HepG2 (cell line): ENCODE results near the gene MAPK10. TPM values are rescaled to one million over a fixed set of nuclear protein-coding genes. Genes with fewer than 3 reads are reported as not detected.

Experiments
- ATAC-seq: fragments of 200-7000 bp; cut with Tn5 transposase; 3 replicates; pipeline ENCODE4 v1.9.1; 2020; ENCODE audit warnings: mild to moderate bottlenecking, moderate library complexity
- BruUV-seq: library from RNA; stranded (reverse); fragments of 400-500 nt; replicated peaks from 2 replicates; lab custom pipeline; 2021; lab: Mats Ljungman, UMichigan
- CTCF ChIA-PET: fragments of 300-600 bp; formaldehyde crosslinking; extraction: SDS; loops from one replicate; lab custom pipeline; 2021; ENCODE audit warnings: low total read pairs, inconsistent platforms, low intra/inter-chr PET ratio; lab: Yijun Ruan, JAX
- POLR2A ChIA-PET: fragments of 350-600 bp; sonication (Branson Sonifier 250); formaldehyde crosslinking; loops from one replicate; lab custom pipeline; 2020; ENCODE audit warnings: antibody characterized with exemption, inconsistent platforms; lab: Yijun Ruan, JAX
- DNase-seq: peaks from one replicate; pipeline ENCODE4 v3.0.0-alpha.2; 2015; ENCODE audit warnings: low spot score
- FAIRE-seq: peaks from 3 replicates; lab custom pipeline; 2011; peaks lifted over from hg19 to GRCh38; lab: Jason Lieb, UNC
- H2AFZ ChIP-seq: one replicate; pipeline ENCODE4 v1.6.1; 2011; ENCODE audit warnings: low read length, inconsistent platforms
- H3K27ac ChIP-seq: fragments of 300-600 bp; 3 replicates; pipeline ENCODE4 v1.8.0; 2011; ENCODE audit warnings: mixed run types, mild to moderate bottlenecking, mixed read lengths, low read length, inconsistent platforms; ENCODE audit not compliant: insufficient read depth; ENCODE audit errors: extremely low read length
- H3K27me3 ChIP-seq, 2 experiments: fragments of 200-600 bp in 1 of 2; 2 replicates in 1 of 2; 3 replicates in 1 of 2; pipeline versions ENCODE4 v1.6.0 to v1.8.0; 2011; ENCODE audit warnings: low read length in 2 of 2, mild to moderate bottlenecking in 2 of 2, moderate library complexity in 2 of 2, inconsistent platforms in 1 of 2; ENCODE audit not compliant: insufficient read depth in 2 of 2, control insufficient read depth in 1 of 2
- H3K36me3 ChIP-seq, 2 experiments: fragments of 200-600 bp in 1 of 2; replicated peaks in 1 of 2; 2 replicates in 1 of 2; 3 replicates in 1 of 2; pipeline versions ENCODE4 v1.5.1 to v1.8.0; 2011; ENCODE audit warnings: low read length in 2 of 2, inconsistent platforms in 1 of 2; ENCODE audit not compliant: insufficient read depth in 2 of 2, control insufficient read depth in 1 of 2
- H3K4me1 ChIP-seq: 2 replicates; pipeline ENCODE4 v1.5.1; 2012; ENCODE audit warnings: low read length, inconsistent platforms; ENCODE audit not compliant: insufficient read depth
- H3K4me2 ChIP-seq: 2 replicates; pipeline ENCODE4 v1.6.0; 2011; ENCODE audit warnings: low read depth, low read length, inconsistent platforms
- H3K4me3 ChIP-seq, 3 experiments: fragments of 200-600 bp in 1 of 3; sonication (generic), shearing (Covaris generic) in 1 of 3; replicated peaks in 1 of 3; 2 replicates each; pipeline ENCODE4 v1.5.1; 2011 to 2016; ENCODE audit warnings: low read length in 3 of 3, inconsistent platforms in 2 of 3, low read depth in 2 of 3, mild to moderate bottlenecking in 2 of 3, control low read depth in 1 of 3, mixed read lengths in 1 of 3; ENCODE audit not compliant: insufficient read depth in 1 of 3
- H3K79me2 ChIP-seq: one replicate; pipeline ENCODE4 v1.6.1; 2011; ENCODE audit warnings: low read length, inconsistent platforms; ENCODE audit not compliant: insufficient read depth
- H3K9ac ChIP-seq: 2 replicates; pipeline ENCODE4 v1.6.0; 2011; ENCODE audit warnings: mild to moderate bottlenecking, low read depth, low read length, inconsistent platforms; ENCODE audit not compliant: insufficient read depth
- H3K9me3 ChIP-seq: 2 replicates; pipeline ENCODE4 v1.5.1; 2012; ENCODE audit warnings: mild to moderate bottlenecking, low read length
- H4K20me1 ChIP-seq: 2 replicates; pipeline ENCODE4 v1.6.0; 2011; ENCODE audit warnings: inconsistent platforms, mild to moderate bottlenecking, low read length, moderate library complexity; ENCODE audit not compliant: insufficient read depth
- CC2D1A ChIP-seq: sonication (generic); formaldehyde crosslinking; IDR thresholded peaks from 2 replicates; pipeline ENCODE4 v1.8.1; 2023; ENCODE audit warnings: mild to moderate bottlenecking, missing genetic modification reagents
- GPN1 ChIP-seq: sonication (generic); formaldehyde crosslinking; IDR thresholded peaks from 2 replicates; pipeline ENCODE4 v1.5.1; 2020; ENCODE audit warnings: missing genetic modification reagents, borderline replicate concordance
- HIVEP1 ChIP-seq: sonication (generic); formaldehyde crosslinking; IDR thresholded peaks from 2 replicates; pipeline ENCODE4 v1.4.0; 2020; ENCODE audit warnings: mild to moderate bottlenecking, missing genetic modification reagents
- ZFAT ChIP-seq: sonication (generic); formaldehyde crosslinking; conservative IDR thresholded peaks from 2 replicates; pipeline ENCODE4 v1.8.1; 2023; ENCODE audit warnings: missing genetic modification reagents, inconsistent platforms
- ZMYM4 ChIP-seq: sonication (generic); formaldehyde crosslinking; IDR thresholded peaks from 2 replicates; pipeline ENCODE4 v1.8.1; 2023; ENCODE audit warnings: mild to moderate bottlenecking, missing genetic modification reagents
- ZNF562 ChIP-seq: sonication (generic); formaldehyde crosslinking; IDR thresholded peaks from 2 replicates; pipeline ENCODE4 v1.8.0; 2022; ENCODE audit warnings: missing genetic modification reagents, borderline replicate concordance
- ZNF577 ChIP-seq: sonication (generic); formaldehyde crosslinking; IDR thresholded peaks from 2 replicates; pipeline ENCODE4 v1.4.0; 2020; ENCODE audit warnings: mild to moderate bottlenecking, low read depth, missing genetic modification reagents, borderline replicate concordance
- ZNF629 ChIP-seq: sonication (generic); formaldehyde crosslinking; conservative IDR thresholded peaks from 2 replicates; pipeline ENCODE4 v1.5.0; 2020; ENCODE audit warnings: missing genetic modification reagents
- ZNF776 ChIP-seq: sonication (generic); formaldehyde crosslinking; IDR thresholded peaks from 2 replicates; pipeline ENCODE4 v1.4.0; 2020; ENCODE audit warnings: mild to moderate bottlenecking, missing genetic modification reagents
- ZNF792 ChIP-seq: IDR thresholded peaks from 2 replicates; pipeline ENCODE4 v1.6.1; 2016
- ZSCAN30 ChIP-seq: sonication (generic); formaldehyde crosslinking; IDR thresholded peaks from 2 replicates; pipeline ENCODE4 v1.5.0; 2020; ENCODE audit warnings: mild to moderate bottlenecking, missing genetic modification reagents
- ZSCAN31 ChIP-seq: sonication (generic); formaldehyde crosslinking; IDR thresholded peaks from 2 replicates; pipeline ENCODE4 v1.5.0; 2020; ENCODE audit warnings: low read depth, mild to moderate bottlenecking, missing genetic modification reagents
- WGBS: methylation state at CpG from one replicate; pipeline ENCODE4 v1.1.6; 2017; ENCODE audit warnings: low lambda C conversion rate; 5-methylcytosine and 5-hydroxymethylcytosine counted together
- in situ Hi-C: cut with HindIII; loops from 2 replicates; pipeline ENCODE4 v1.10.0; 2017; ENCODE audit warnings: low pct_unique_long_range_greater_than_20kb; ENCODE audit not compliant: extremely low pct_ligation_motif_present
- intact Hi-C: fragments of 100-400 bp; cut with micrococcal nuclease; formaldehyde crosslinking; loops from one replicate; pipeline ENCODE4 v1.10.0; 2022; ENCODE audit not compliant: unreplicated experiment
- polyA plus RNA-seq, 8 experiments: library from polyadenylated mRNA; depleted of rRNA in 3 of 8; stranded (reverse) in 7 of 8; unstranded in 1 of 8; fragments of >200 nt; fragmentation: Illumina TruSeq in 4 of 8; extraction: Trizol in 4 of 8; gene quantifications; 2 replicates each; pipeline versions ENCODE4 v1.2.1 to v1.2.3, GENCODE V29; 2011 to 2016; ENCODE audit warnings: low read depth in 4 of 8, missing spikeins in 1 of 8, mixed read lengths in 1 of 8; ENCODE audit not compliant: insufficient read depth in 1 of 8
- total RNA-seq, 5 experiments: library from RNA; depleted of rRNA; stranded (reverse); fragments of >200 nt; fragmentation: Illumina TruSeq; extraction: Trizol; gene quantifications; 2 replicates each; pipeline ENCODE4 v1.2.3, GENCODE V29; 2016; ENCODE audit warnings: low read depth in 1 of 5

Gene MAPK10
- total and polyA plus RNA-seq, 2 of the 13 experiments (the other 11 are each of a cell fraction or from before 2014, with no cell fraction given) = not detected

DNA sequence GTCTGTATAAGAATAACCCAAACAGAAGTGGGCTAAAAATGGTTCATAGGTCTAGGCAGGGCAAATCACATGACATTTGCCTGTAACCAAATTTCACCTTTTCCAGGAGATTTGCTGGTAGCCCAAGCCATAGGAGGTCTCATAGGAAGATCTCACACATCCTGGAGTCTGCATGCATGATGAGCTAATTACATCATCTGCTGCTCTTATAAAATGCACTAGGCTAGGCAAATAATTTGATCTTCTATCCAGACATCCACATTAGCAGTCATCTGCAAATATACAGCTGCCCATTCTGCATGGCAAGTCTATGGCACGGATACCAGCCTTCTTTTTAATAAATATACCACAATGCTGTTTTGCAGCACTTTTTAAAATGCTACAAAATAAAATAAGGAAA lies 87.2 kb downstream of the MAPK10 start:
- ATAC-seq (no peak), FAIRE-seq (no peak), DNase-seq (no peak)
- no peaks in the 10 kb centered on the region for H4K20me1 ChIP-seq
- CTCF ChIA-PET = no interaction called here
- no TSS peak for BruUV-seq
- no peak overlapping the region for H3K27ac ChIP-seq
- no peak overlapping the region for H2AFZ ChIP-seq
- no peak overlapping the region for H3K4me3 ChIP-seq
- H3K27me3 ChIP-seq = no peaks in the 10 kb centered on the region
- no peaks in the 10 kb centered on the region for H3K79me2 ChIP-seq
- in situ Hi-C loops = no loop called here
- H3K9me3 ChIP-seq = no peaks in the 10 kb centered on the region
- H3K4me2 ChIP-seq = no peak overlapping the region
- WGBS = 0% methylated on average over 1 of the region's 1 CpG
- POLR2A ChIA-PET = no interaction called here
- no peak overlapping the region for H3K9ac ChIP-seq
- TF ChIP-seq ZNF562 (CRISPR knock-in tag) = no peak
- TF ChIP-seq, all 625 proteins: peak for 0
- intact Hi-C loops = no loop called here
- Histone ChIP-seq H3K36me3 (no peaks in the 10 kb centered on the region), H3K4me1 (no peaks in the 10 kb centered on the region)

DNA sequence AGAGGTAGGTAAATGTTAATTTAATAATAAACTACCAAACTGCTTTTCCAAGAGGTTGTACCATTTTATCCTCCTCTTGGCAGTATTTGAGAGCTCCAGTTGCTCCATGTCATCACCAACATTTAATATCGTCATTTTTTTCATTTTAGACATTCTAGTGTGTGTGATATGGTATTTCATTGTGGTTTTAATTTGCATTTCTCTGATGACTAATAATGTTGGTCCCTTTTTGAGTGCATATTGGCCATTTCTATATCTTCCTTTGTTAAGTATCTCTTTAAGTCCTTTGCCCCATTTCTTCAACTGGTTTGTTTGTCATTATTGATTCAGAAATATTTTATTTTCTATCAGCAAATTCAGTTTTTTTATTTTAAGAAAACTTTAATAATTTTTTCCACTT lies 88.8 kb downstream of the MAPK10 start:
- intact Hi-C loops = no loop called here
- Histone ChIP-seq H3K4me1 (no peaks in the 10 kb centered on the region), H3K4me3 (no peak overlapping the region), H3K27ac (no peak overlapping the region), H4K20me1 (no peaks in the 10 kb centered on the region), H3K9ac (no peak overlapping the region), H3K27me3 (no peaks in the 10 kb centered on the region), H3K4me2 (no peak overlapping the region), H3K36me3 (no peaks in the 10 kb centered on the region), H3K9me3 (no peaks in the 10 kb centered on the region), H2AFZ (no peak overlapping the region), H3K79me2 (no peaks in the 10 kb centered on the region)
- WGBS = 0% methylated on average over 1 of the region's 1 CpG
- ChIA-PET CTCF (no interaction called here), POLR2A (no interaction called here)
- in situ Hi-C loops = no loop called here
- no TSS peak for BruUV-seq
- no peak for TF ChIP-seq ZMYM4 (CRISPR knock-in tag)
- DNase-seq (no peak), ATAC-seq (no peak), FAIRE-seq (no peak)

DNA sequence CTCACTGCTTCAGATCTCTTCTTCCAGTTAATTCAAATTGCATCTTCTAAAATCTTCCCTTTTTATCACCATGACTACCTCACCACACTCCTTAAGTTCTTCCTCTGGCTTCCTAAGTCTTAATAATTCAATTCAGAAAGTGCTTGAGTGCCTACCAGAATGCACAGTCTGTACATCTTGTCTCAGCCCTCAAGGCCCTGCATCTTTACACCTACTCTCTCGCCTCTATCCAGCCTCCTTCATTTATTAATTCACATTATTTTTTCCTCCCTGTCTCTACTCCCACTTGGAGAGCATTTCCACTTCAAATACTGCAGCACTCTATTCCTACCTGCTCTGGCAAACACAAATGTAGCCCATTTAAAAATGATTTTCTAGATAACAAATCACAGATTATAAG lies 90.5 kb downstream of the MAPK10 start:
- ChIA-PET POLR2A (no interaction called here), CTCF (no interaction called here)
- Histone ChIP-seq H3K4me2 (no peak overlapping the region), H3K9ac (no peak overlapping the region), H3K9me3 (no peaks in the 10 kb centered on the region), H3K79me2 (no peaks in the 10 kb centered on the region), H4K20me1 (no peaks in the 10 kb centered on the region), H3K27ac (no peak overlapping the region), H3K4me3 (no peak overlapping the region), H3K27me3 (no peaks in the 10 kb centered on the region), H3K4me1 (no peaks in the 10 kb centered on the region), H3K36me3 (no peaks in the 10 kb centered on the region), H2AFZ (no peak overlapping the region)
- intact Hi-C loops = no loop called here
- DNase-seq = no peak
- no peak for FAIRE-seq
- no TSS peak for BruUV-seq
- no peak for ATAC-seq
- in situ Hi-C loops = no loop called here
- no peak for TF ChIP-seq GPN1
- TF ChIP-seq ZNF776 (CRISPR knock-in tag) = no peak
- no peak for TF ChIP-seq ZNF792 (CRISPR knock-in tag)
- no peak for TF ChIP-seq ZFAT (CRISPR knock-in tag)
- no peak for TF ChIP-seq ZNF577 (CRISPR knock-in tag)
- no peak for TF ChIP-seq CC2D1A (CRISPR knock-in tag)
- TF ChIP-seq ZSCAN31 (CRISPR knock-in tag) = no peak
- no peak for TF ChIP-seq ZNF629 (CRISPR knock-in tag)
- no peak for TF ChIP-seq ZSCAN30 (CRISPR knock-in tag)
- TF ChIP-seq HIVEP1 (CRISPR knock-in tag) = no peak
- WGBS = 0% methylated on average over 1 of the region's 1 CpG
